Lung (tissue), 12 donors: ENCODE measurements around the gene PPP2R5E. TPM values are rescaled to one million over a fixed set of nuclear protein-coding genes. Genes with fewer than 3 reads are reported as not detected.

ENCODE experiments used
- ATAC-seq: fragments of 200-7000 bp; cut with Tn5 transposase; one replicate; pipeline ENCODE4 v1.9.1; 2020; ENCODE audit warnings: moderate number of reproducible peaks; ENCODE audit not compliant: insufficient read depth, low FRiP score
- DNase-seq, 3 donors: peaks; one replicate each; pipeline ENCODE4 v3.0.0-alpha.2; 2013 to 2017
- H3K27ac ChIP-seq, 2 donors: one replicate each; pipeline ENCODE4 v1.5.1; 2013; ENCODE audit warnings: mild to moderate bottlenecking in 2 of 2, moderate library complexity in 2 of 2, control low read depth in 1 of 2, inconsistent platforms in 1 of 2, low read depth in 1 of 2, low read length in 1 of 2
- H3K27me3 ChIP-seq, 3 donors: one replicate each; pipeline ENCODE4 v1.5.1; 2013; ENCODE audit warnings: low read length in 2 of 3; ENCODE audit not compliant: control insufficient read depth in 3 of 3, insufficient read depth in 3 of 3
- H3K36me3 ChIP-seq, 4 donors: one replicate each; pipeline ENCODE4 v1.5.1; 2013; ENCODE audit warnings: low read length in 4 of 4, mild to moderate bottlenecking in 1 of 4, moderate library complexity in 1 of 4; ENCODE audit not compliant: control insufficient read depth in 4 of 4, insufficient read depth in 4 of 4
- H3K4me1 ChIP-seq, 5 donors: one replicate each; pipeline ENCODE4 v1.5.1; 2013; ENCODE audit warnings: low read length in 5 of 5, mild to moderate bottlenecking in 2 of 5, moderate library complexity in 1 of 5; ENCODE audit not compliant: control insufficient read depth in 5 of 5, insufficient read depth in 5 of 5
- H3K4me3 ChIP-seq: one replicate; pipeline ENCODE4 v1.5.1; 2013; ENCODE audit warnings: mild to moderate bottlenecking, control low read depth, moderate library complexity
- H3K9ac ChIP-seq, 2 donors: one replicate each; pipeline ENCODE4 v1.5.1; 2013; ENCODE audit warnings: low read length in 2 of 2, control low read depth in 1 of 2; ENCODE audit not compliant: insufficient read depth in 1 of 2
- H3K9me3 ChIP-seq, 4 donors: one replicate each; pipeline ENCODE4 v1.5.1; 2013; ENCODE audit warnings: low read length in 3 of 4, mild to moderate bottlenecking in 1 of 4, moderate library complexity in 1 of 4; ENCODE audit not compliant: control insufficient read depth in 4 of 4, insufficient read depth in 3 of 4
- WGBS, 2 donors: extraction: QIAGEN DNeasy Blood & Tissue Kit; methylation state at CpG; one replicate each; pipeline ENCODE4 v1.1.7; 2013; 5-methylcytosine and 5-hydroxymethylcytosine counted together
- polyA plus RNA-seq, 2 donors: library from polyadenylated mRNA; stranded (reverse); fragments of 200-250 nt; gene quantifications; one replicate each; pipeline ENCODE4 v1.2.1, GENCODE V29; 2013
- total RNA-seq, 2 donors: library from RNA; depleted of rRNA in 1 of 2; stranded (reverse); fragments of >200 nt in 1 of 2; gene quantifications; one replicate each; pipeline ENCODE4 v1.2.1, GENCODE V29; 2014 to 2021
- TF ChIP-seq, protein P1 (sequence below): IDR thresholded peaks from 2 replicates; pipeline ENCODE4 v1.5.1; 2012; ENCODE audit warnings: mild to moderate bottlenecking; ENCODE audit errors: control extremely low read depth, extremely low read depth
- donor health status: control.
- donor health status: control.
- donor health status: Bipolar disorder and iron deficiency.
- donor health status: healthy.
- donor health status: DM: yes; HTN: yes; CAD: no.

Gene PPP2R5E
- total and polyA plus RNA-seq, 4 donors = 9.0 to 42.5 (median 25.7) TPM

DNA sequence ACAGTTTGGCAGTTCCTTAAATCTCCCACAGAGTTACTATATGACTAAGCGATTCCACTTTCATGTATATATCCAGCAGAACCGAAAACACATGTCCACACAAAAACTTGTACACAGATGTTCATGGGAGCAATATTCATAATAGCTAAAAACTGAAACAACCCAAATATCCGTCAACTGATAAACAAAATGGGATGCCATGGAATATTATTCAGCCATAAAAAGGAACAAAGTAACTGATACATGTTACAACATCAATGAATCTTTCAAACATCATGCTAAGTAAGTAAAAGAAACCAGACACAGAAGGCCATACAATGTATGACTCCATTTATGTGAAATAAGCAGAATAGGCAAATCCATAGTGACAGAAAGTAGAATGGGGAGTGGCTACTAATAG, 144.2 kb downstream of the PPP2R5E start:
- H3K27me3 ChIP-seq = no peaks in the 10 kb centered on the region

DNA sequence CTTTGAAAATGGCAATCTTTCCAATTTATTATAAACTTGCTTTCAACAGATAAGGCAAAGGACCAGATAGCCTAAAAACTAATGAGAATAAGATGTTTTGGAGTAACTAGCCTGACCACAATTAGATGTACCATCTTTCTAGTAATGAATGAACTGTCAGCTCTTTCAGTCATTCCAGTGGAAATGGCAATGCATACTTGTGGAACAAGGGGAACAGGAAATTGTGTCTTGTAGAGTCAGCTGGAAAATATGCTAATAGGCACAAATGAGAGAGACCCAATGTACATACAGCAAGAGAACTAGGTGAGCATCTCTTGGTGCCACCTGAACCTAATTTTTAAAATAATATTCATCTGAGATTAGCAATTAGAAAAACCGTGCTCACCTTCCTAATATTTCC, 148.3 kb downstream of the PPP2R5E start:
- H3K4me1 ChIP-seq = no peaks in the 10 kb centered on the region
- H3K9ac ChIP-seq = no peak overlapping the region
- no peaks in the 10 kb centered on the region for H3K27me3 ChIP-seq
- H3K9me3 ChIP-seq = no peaks in the 10 kb centered on the region
- peaks cover 8 to 20% (median 10%) of the 10 kb centered on the region in 4 donors for H3K36me3 ChIP-seq
- no peak overlapping the region for H3K4me3 ChIP-seq
- ATAC-seq (no peak), DNase-seq (no peak)
- WGBS, 2 donors = 93 to 100% methylated on average over 1 of the region's 1 CpG
- H3K27ac ChIP-seq = no peak overlapping the region
- TF ChIP-seq, protein P1, sequence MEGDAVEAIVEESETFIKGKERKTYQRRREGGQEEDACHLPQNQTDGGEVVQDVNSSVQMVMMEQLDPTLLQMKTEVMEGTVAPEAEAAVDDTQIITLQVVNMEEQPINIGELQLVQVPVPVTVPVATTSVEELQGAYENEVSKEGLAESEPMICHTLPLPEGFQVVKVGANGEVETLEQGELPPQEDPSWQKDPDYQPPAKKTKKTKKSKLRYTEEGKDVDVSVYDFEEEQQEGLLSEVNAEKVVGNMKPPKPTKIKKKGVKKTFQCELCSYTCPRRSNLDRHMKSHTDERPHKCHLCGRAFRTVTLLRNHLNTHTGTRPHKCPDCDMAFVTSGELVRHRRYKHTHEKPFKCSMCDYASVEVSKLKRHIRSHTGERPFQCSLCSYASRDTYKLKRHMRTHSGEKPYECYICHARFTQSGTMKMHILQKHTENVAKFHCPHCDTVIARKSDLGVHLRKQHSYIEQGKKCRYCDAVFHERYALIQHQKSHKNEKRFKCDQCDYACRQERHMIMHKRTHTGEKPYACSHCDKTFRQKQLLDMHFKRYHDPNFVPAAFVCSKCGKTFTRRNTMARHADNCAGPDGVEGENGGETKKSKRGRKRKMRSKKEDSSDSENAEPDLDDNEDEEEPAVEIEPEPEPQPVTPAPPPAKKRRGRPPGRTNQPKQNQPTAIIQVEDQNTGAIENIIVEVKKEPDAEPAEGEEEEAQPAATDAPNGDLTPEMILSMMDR = no peak

More for the DNA sequence above, 144.2 kb downstream of the PPP2R5E start:
- DNase-seq (no peak), ATAC-seq (no peak)
- H3K9me3 ChIP-seq = no peaks in the 10 kb centered on the region
- H3K9ac ChIP-seq = no peak overlapping the region
- H3K27ac ChIP-seq = no peak overlapping the region
- no peak overlapping the region for H3K4me3 ChIP-seq
- WGBS, 2 donors = 93 to 99% methylated on average over 3 of the region's 3 CpGs
- TF ChIP-seq, protein P1 = no peak
- H3K36me3 ChIP-seq = peaks cover 0 to 12% (median 8%) of the 10 kb centered on the region in 4 donors
- H3K4me1 ChIP-seq = peaks cover 0 to 11% (median 0%) of the 10 kb centered on the region in 5 donors

DNA sequence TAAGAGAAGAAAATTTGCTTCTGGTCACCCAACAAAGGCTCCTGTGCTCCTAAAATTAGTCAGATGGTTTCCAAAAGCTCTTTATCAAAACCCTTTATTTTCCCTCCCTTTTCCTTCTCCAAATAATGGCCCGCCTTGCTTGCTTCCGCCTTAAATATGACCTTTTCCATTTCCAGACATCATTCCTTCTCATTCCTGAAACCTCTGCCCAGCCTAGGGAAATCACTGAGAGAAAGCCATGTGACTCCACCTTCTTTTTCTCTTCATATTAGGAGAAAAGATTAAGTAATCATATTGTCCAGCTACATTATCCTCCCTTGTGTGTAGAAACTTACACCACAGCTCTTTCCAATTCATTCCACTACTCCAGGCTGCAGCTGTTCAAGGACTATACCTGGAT, 148.7 kb downstream of the PPP2R5E start:
- 95 to 98% methylated on average over 2 of the region's 2 CpGs for WGBS, 2 donors
- TF ChIP-seq, protein P1 = no peak

GRCh38 chr14:63393012-63393411, 150.2 kb downstream of the PPP2R5E start:
- Histone ChIP-seq H3K9me3 (no peaks in the 10 kb centered on the region), H3K4me1 (no peaks in the 10 kb centered on the region), H3K27ac (no peak overlapping the region), H3K4me3 (no peak overlapping the region), H3K27me3 (no peaks in the 10 kb centered on the region), H3K36me3 (peaks cover 5 to 23% (median 9%) of the 10 kb centered on the region in 4 donors), H3K9ac (no peak overlapping the region)
- 91 to 93% methylated on average over 2 of the region's 2 CpGs for WGBS, 2 donors
- DNase-seq (no peak), ATAC-seq (no peak)
- TF ChIP-seq, protein P1 = no peak

More for the DNA sequence above, 148.7 kb downstream of the PPP2R5E start:
- no peaks in the 10 kb centered on the region for H3K27me3 ChIP-seq
- DNase-seq = no peak
- H3K9ac ChIP-seq = no peak overlapping the region
- no peak for ATAC-seq
- H3K4me3 ChIP-seq = no peak overlapping the region
- peaks cover 8 to 20% (median 10%) of the 10 kb centered on the region in 4 donors for H3K36me3 ChIP-seq
- no peaks in the 10 kb centered on the region for H3K4me1 ChIP-seq
- H3K27ac ChIP-seq = no peak overlapping the region
- H3K9me3 ChIP-seq = no peaks in the 10 kb centered on the region
